H1 (cell line): ENCODE measurements around the gene LOC101059915.

Source experiments
- CTCF ChIA-PET: fragments of 300-600 bp; sonication (Branson Sonifier 250); formaldehyde crosslinking; loops from one replicate; lab custom pipeline; 2021; ENCODE audit not compliant: partially characterized antibody; lab: Charles Lee
- POLR2A ChIA-PET: fragments of 300-600 bp; sonication (Branson Sonifier 250); formaldehyde crosslinking; loops from one replicate; lab custom pipeline; 2021; ENCODE audit warnings: inconsistent platforms; ENCODE audit not compliant: partially characterized antibody; lab: Charles Lee
- DNase-seq, 2 experiments: peaks; one replicate each; pipeline versions ENCODE4 v3.0.0 to v3.0.0-alpha.2; 2010 to 2022; ENCODE audit warnings: low spot score in 2 of 2, low read depth in 1 of 2, mixed read lengths in 1 of 2
- FAIRE-seq: peaks from 2 replicates; lab custom pipeline; 2011; peaks lifted over from hg19 to GRCh38; lab: Jason Lieb, UNC
- H2AFZ ChIP-seq: 2 replicates; pipeline ENCODE4 v1.8.1; 2012; ENCODE audit warnings: low read length, inconsistent platforms
- H2AK5ac ChIP-seq: 2 replicates; pipeline ENCODE4 v1.6.1; 2013; ENCODE audit warnings: low read depth, low read length
- H2BK120ac ChIP-seq: replicated peaks from 2 replicates; pipeline ENCODE3; 2013; ENCODE audit warnings: low read depth, low read length, inconsistent platforms
- H2BK12ac ChIP-seq: 2 replicates; pipeline ENCODE4 v1.6.1; 2013; ENCODE audit warnings: low read depth, low read length
- H2BK15ac ChIP-seq: 2 replicates; pipeline ENCODE4 v1.6.1; 2013; ENCODE audit warnings: low read length
- H2BK20ac ChIP-seq: 2 replicates; pipeline ENCODE4 v1.6.1; 2013; ENCODE audit warnings: low read length
- H2BK5ac ChIP-seq: 2 replicates; pipeline ENCODE4 v1.6.1; 2013; ENCODE audit warnings: low read depth, low read length
- H3K14ac ChIP-seq: 2 replicates; pipeline ENCODE4 v1.6.1; 2013; ENCODE audit warnings: inconsistent platforms; ENCODE audit not compliant: insufficient read length
- H3K18ac ChIP-seq: 2 replicates; pipeline ENCODE4 v1.6.1; 2013; ENCODE audit warnings: low read length; ENCODE audit errors: extremely low read depth
- H3K23ac ChIP-seq: 2 replicates; pipeline ENCODE4 v1.6.1; 2013; ENCODE audit warnings: inconsistent platforms; ENCODE audit not compliant: insufficient read length
- H3K23me2 ChIP-seq: 2 replicates; pipeline ENCODE4 v1.6.1; 2013; ENCODE audit warnings: low read depth, low read length
- H3K27ac ChIP-seq: 2 replicates; pipeline ENCODE4 v1.6.1; 2011; ENCODE audit warnings: low read depth, low read length, inconsistent platforms
- H3K27me3 ChIP-seq, 4 experiments: replicated peaks in 1 of 4; 1 replicate in 1 of 4; 2 replicates in 3 of 4; pipeline versions ENCODE4 v1.6.1 to v1.8.1; 2011 to 2013; ENCODE audit warnings: low read length in 3 of 4, mild to moderate bottlenecking in 3 of 4, inconsistent platforms in 2 of 4, mixed read lengths in 2 of 4, moderate library complexity in 1 of 4; ENCODE audit not compliant: control insufficient read depth in 3 of 4, insufficient read depth in 3 of 4; ENCODE audit errors: extremely low read depth in 1 of 4
- H3K36me3 ChIP-seq, 4 experiments: 2 replicates each; pipeline versions ENCODE4 v1.6.1 to v1.8.1; 2011 to 2013; ENCODE audit warnings: mild to moderate bottlenecking in 4 of 4, low read length in 3 of 4, moderate library complexity in 2 of 4, control low read depth in 1 of 4, inconsistent platforms in 1 of 4; ENCODE audit not compliant: insufficient read depth in 4 of 4, control insufficient read depth in 2 of 4
- H3K4ac ChIP-seq: replicated peaks from 2 replicates; pipeline ENCODE3; 2013; ENCODE audit warnings: low read length, low read depth, mixed read lengths, inconsistent platforms; ENCODE audit not compliant: insufficient read length
- H3K4me1 ChIP-seq, 4 experiments: replicated peaks in 1 of 4; 1 replicate in 1 of 4; 2 replicates in 3 of 4; pipeline versions ENCODE4 v1.6.1 to v1.8.1; 2011 to 2013; ENCODE audit warnings: low read length in 3 of 4, inconsistent platforms in 2 of 4, mixed read lengths in 1 of 4; ENCODE audit not compliant: insufficient read depth in 4 of 4, control insufficient read depth in 3 of 4
- H3K4me2 ChIP-seq, 2 experiments: 2 replicates each; pipeline versions ENCODE4 v1.6.1 to v1.8.1; 2011 to 2013; ENCODE audit warnings: low read depth in 2 of 2, low read length in 2 of 2, control low read depth in 1 of 2, inconsistent platforms in 1 of 2, mild to moderate bottlenecking in 1 of 2; ENCODE audit not compliant: insufficient read depth in 1 of 2
- H3K4me3 ChIP-seq, 4 experiments: fragments of 200-600, 300-600 bp in 1 of 4; sonication (generic), shearing (Covaris generic), sonication (Bioruptor Twin) in 1 of 4; 2 replicates each; pipeline versions ENCODE4 v1.5.1 to v1.8.1; 2011 to 2016; ENCODE audit warnings: low read length in 4 of 4, low read depth in 3 of 4, control low read depth in 2 of 4, inconsistent platforms in 2 of 4, mild to moderate bottlenecking in 2 of 4, mixed read lengths in 1 of 4, moderate library complexity in 1 of 4; ENCODE audit not compliant: insufficient read depth in 2 of 4; ENCODE audit errors: extremely low read depth in 1 of 4
- H3K56ac ChIP-seq: replicated peaks from 2 replicates; pipeline ENCODE3; 2013; ENCODE audit warnings: low read depth, mild to moderate bottlenecking, mixed read lengths, low read length, inconsistent platforms; ENCODE audit not compliant: insufficient read length
- H3K79me1 ChIP-seq: 2 replicates; pipeline ENCODE4 v1.6.1; 2013; ENCODE audit warnings: low read depth, low read length, control low read depth
- H3K79me2 ChIP-seq, 2 experiments: 2 replicates each; pipeline versions ENCODE4 v1.6.1 to v1.8.1; 2012 to 2013; ENCODE audit warnings: low read length in 2 of 2, mild to moderate bottlenecking in 2 of 2, inconsistent platforms in 1 of 2; ENCODE audit not compliant: insufficient read depth in 2 of 2, control insufficient read depth in 1 of 2
- H3K9ac ChIP-seq, 4 experiments: replicated peaks in 1 of 4; 1 replicate in 1 of 4; 2 replicates in 3 of 4; pipeline versions ENCODE4 v1.6.1 to v1.8.1; 2011 to 2013; ENCODE audit warnings: low read depth in 3 of 4, low read length in 3 of 4, control low read depth in 2 of 4, mild to moderate bottlenecking in 2 of 4, moderate library complexity in 2 of 4, inconsistent platforms in 1 of 4; ENCODE audit errors: extremely low read depth in 1 of 4
- H3K9me3 ChIP-seq, 2 experiments: 2 replicates each; pipeline versions ENCODE4 v1.6.1 to v1.8.1; 2012 to 2013; ENCODE audit warnings: mild to moderate bottlenecking in 2 of 2, moderate library complexity in 2 of 2, control low read depth in 1 of 2, inconsistent platforms in 1 of 2, low read depth in 1 of 2, low read length in 1 of 2, mixed read lengths in 1 of 2; ENCODE audit not compliant: insufficient read depth in 2 of 2
- H4K20me1 ChIP-seq, 2 experiments: replicated peaks in 1 of 2; 2 replicates each; pipeline versions ENCODE3 to v1.8.1; 2011 to 2013; ENCODE audit warnings: inconsistent platforms in 2 of 2, low read length in 2 of 2, mild to moderate bottlenecking in 1 of 2; ENCODE audit not compliant: insufficient read depth in 2 of 2, control insufficient read depth in 1 of 2
- H4K5ac ChIP-seq: 2 replicates; pipeline ENCODE4 v1.6.1; 2013; ENCODE audit warnings: low read length, low read depth, mixed read lengths, inconsistent platforms; ENCODE audit not compliant: insufficient read length
- H4K8ac ChIP-seq: 2 replicates; pipeline ENCODE4 v1.8.0; 2013; ENCODE audit warnings: mild to moderate bottlenecking, moderate library complexity, low read length, inconsistent platforms; ENCODE audit not compliant: insufficient read depth; ENCODE audit errors: extremely low read depth
- H4K91ac ChIP-seq: replicated peaks from 2 replicates; pipeline ENCODE3; 2013; ENCODE audit warnings: low read length, mixed read lengths, inconsistent platforms; ENCODE audit not compliant: insufficient read length
- CHD1 ChIP-seq: IDR thresholded peaks from 2 replicates; pipeline ENCODE4 v1.6.1; 2012; ENCODE audit warnings: low read depth, low read length, improper control_type of control experiment
- CTBP2 ChIP-seq: IDR thresholded peaks from 2 replicates; pipeline ENCODE4 v1.7.0; 2011; ENCODE audit warnings: borderline replicate concordance, mild to moderate bottlenecking, moderate library complexity, mixed read lengths, low read length; ENCODE audit not compliant: insufficient read depth, insufficient read length
- EP300 ChIP-seq, 2 experiments: IDR thresholded peaks; 1 replicate in 1 of 2; 2 replicates in 1 of 2; pipeline ENCODE4 v1.6.1; 2011 to 2012; ENCODE audit warnings: low read depth in 2 of 2, low read length in 2 of 2, mild to moderate bottlenecking in 2 of 2, borderline replicate concordance in 1 of 2, inconsistent platforms in 1 of 2, moderate library complexity in 1 of 2
- JUND ChIP-seq: IDR thresholded peaks from 2 replicates; pipeline ENCODE4 v1.6.1; 2011; ENCODE audit warnings: mild to moderate bottlenecking, improper control_type of control experiment, low read length
- KDM1A ChIP-seq: fragments of 200-600, 300-600 bp; sonication (generic); IDR thresholded peaks from 2 replicates; pipeline ENCODE4 v1.7.1; 2016; ENCODE audit warnings: mild to moderate bottlenecking, low read length, borderline replicate concordance
- KDM4A ChIP-seq: IDR thresholded peaks from one replicate; pipeline ENCODE4 v1.7.1; 2012; ENCODE audit warnings: low read depth, mild to moderate bottlenecking, moderate library complexity, low read length, inconsistent platforms; ENCODE audit not compliant: severe bottlenecking
- KDM5A ChIP-seq: fragments of 200-600 bp; IDR thresholded peaks from 2 replicates; pipeline ENCODE4 v1.7.1; 2012; ENCODE audit warnings: mild to moderate bottlenecking, low read length, inconsistent platforms, mixed read lengths
- POU5F1 ChIP-seq: IDR thresholded peaks from 2 replicates; pipeline ENCODE4 v1.6.1; 2011; ENCODE audit warnings: low read depth, mild to moderate bottlenecking, low read length, moderate library complexity
- SAP30 ChIP-seq: fragments of 300-600 bp; sonication (generic); IDR thresholded peaks from 2 replicates; pipeline ENCODE4 v1.7.1; 2012; ENCODE audit warnings: low read length, moderate library complexity, mild to moderate bottlenecking, inconsistent platforms; ENCODE audit not compliant: insufficient read depth, insufficient replicate concordance
- SIN3A ChIP-seq, 2 experiments: IDR thresholded peaks in 1 of 2; conservative IDR thresholded peaks in 1 of 2; 2 replicates each; pipeline ENCODE4 v1.6.1; 2011 to 2012; ENCODE audit warnings: low read length in 2 of 2, improper control_type of control experiment in 1 of 2, low read depth in 1 of 2, mild to moderate bottlenecking in 1 of 2
- SIX5 ChIP-seq: IDR thresholded peaks from 2 replicates; pipeline ENCODE4 v1.6.1; 2011; ENCODE audit warnings: mild to moderate bottlenecking, low read depth, low read length
- TEAD4 ChIP-seq: IDR thresholded peaks from 2 replicates; pipeline ENCODE4 v1.6.1; 2012; ENCODE audit warnings: low read depth, low read length, inconsistent platforms, mixed read lengths
- WGBS, 2 experiments: shearing (Covaris generic) in 1 of 2; methylation state at CpG; one replicate each; pipeline versions ENCODE4 v1.1.6 to v1.1.7; 2013 to 2015; ENCODE audit warnings: low lambda C conversion rate in 2 of 2, mixed read lengths in 2 of 2, inconsistent platforms in 1 of 2, low coverage in 1 of 2, missing lambda C conversion rate in 1 of 2; ENCODE audit not compliant: insufficient replicate concordance in 2 of 2, insufficient coverage in 1 of 2, insufficient read length in 1 of 2; ENCODE audit errors: extremely low coverage in 1 of 2, missing lambda C conversion rate in 1 of 2; 5-methylcytosine and 5-hydroxymethylcytosine counted together

Gene LOC101059915

GRCh38 chrX:71668248-71668595, 876 bp downstream of the LOC101059915 start:
- no peak overlapping the region for H3K4ac ChIP-seq
- H3K4me3 ChIP-seq = no peak overlapping the region
- H3K23me2 ChIP-seq = no peaks in the 10 kb centered on the region
- H3K18ac ChIP-seq = no peak overlapping the region
- no peaks in the 10 kb centered on the region for H3K4me1 ChIP-seq
- H2BK15ac ChIP-seq = no peak overlapping the region
- CTCF ChIA-PET = no interaction called here
- H3K4me2 ChIP-seq = no peak overlapping the region
- WGBS, 2 experiments = 89% methylated on average over 12 of the region's 16 CpGs; no CpG with 5 or more reads in 1 of the 2 experiments
- H3K27ac ChIP-seq = no peak overlapping the region
- H2AFZ ChIP-seq = no peak overlapping the region
- no peak overlapping the region for H3K23ac ChIP-seq
- no peak overlapping the region for H4K8ac ChIP-seq
- no peaks in the 10 kb centered on the region for H3K79me1 ChIP-seq
- no peak overlapping the region for H2AK5ac ChIP-seq
- no peak overlapping the region for H3K9ac ChIP-seq
- no peak overlapping the region for H2BK20ac ChIP-seq
- H3K9me3 ChIP-seq = no peaks in the 10 kb centered on the region
- no peaks in the 10 kb centered on the region for H3K79me2 ChIP-seq
- no peak overlapping the region for H4K5ac ChIP-seq
- POLR2A ChIA-PET = no interaction called here
- H4K20me1 ChIP-seq = no peaks in the 10 kb centered on the region
- FAIRE-seq (no peak), DNase-seq (no peak)
- H3K27me3 ChIP-seq = no peaks in the 10 kb centered on the region
- H2BK120ac ChIP-seq = no peak overlapping the region
- H2BK12ac ChIP-seq = no peak overlapping the region
- H4K91ac ChIP-seq = no peak overlapping the region
- H2BK5ac ChIP-seq = no peak overlapping the region
- no peak overlapping the region for H3K14ac ChIP-seq
- H3K56ac ChIP-seq = no peak overlapping the region
- no peaks in the 10 kb centered on the region for H3K36me3 ChIP-seq
- no peak for TF ChIP-seq KDM1A
- no peak for TF ChIP-seq CHD1
- no peak for TF ChIP-seq JUND
- TF ChIP-seq SIN3A (conservative IDR thresholded peaks at IDR 0.05 in 1 of 2, IDR thresholded peaks at IDR 0.05 in 1 of 2; ENCODE audit: low read depth in 1 of 2, low read length in 2 of 2) = no peak
- no peak for TF ChIP-seq POU5F1
- no peak for TF ChIP-seq SIX5
- TF ChIP-seq SAP30 = no peak
- TF ChIP-seq KDM4A = no peak
- TF ChIP-seq TEAD4 = no peak
- TF ChIP-seq KDM5A = no peak
- no peak for TF ChIP-seq EP300 (IDR thresholded peaks at IDR 0.05; ENCODE audit: borderline replicate concordance in 1 of 2, low read depth in 2 of 2, low read length in 2 of 2)
- no peak for TF ChIP-seq CTBP2
